ENCODE results near the gene TFEB. TPM values are rescaled to one million over a fixed set of nuclear protein-coding genes. Genes with fewer than 3 reads are reported as not detected.

The TFEB gene
- total RNA-seq, 1 donor from 2014 or later: 35.5 TPM

DNA sequence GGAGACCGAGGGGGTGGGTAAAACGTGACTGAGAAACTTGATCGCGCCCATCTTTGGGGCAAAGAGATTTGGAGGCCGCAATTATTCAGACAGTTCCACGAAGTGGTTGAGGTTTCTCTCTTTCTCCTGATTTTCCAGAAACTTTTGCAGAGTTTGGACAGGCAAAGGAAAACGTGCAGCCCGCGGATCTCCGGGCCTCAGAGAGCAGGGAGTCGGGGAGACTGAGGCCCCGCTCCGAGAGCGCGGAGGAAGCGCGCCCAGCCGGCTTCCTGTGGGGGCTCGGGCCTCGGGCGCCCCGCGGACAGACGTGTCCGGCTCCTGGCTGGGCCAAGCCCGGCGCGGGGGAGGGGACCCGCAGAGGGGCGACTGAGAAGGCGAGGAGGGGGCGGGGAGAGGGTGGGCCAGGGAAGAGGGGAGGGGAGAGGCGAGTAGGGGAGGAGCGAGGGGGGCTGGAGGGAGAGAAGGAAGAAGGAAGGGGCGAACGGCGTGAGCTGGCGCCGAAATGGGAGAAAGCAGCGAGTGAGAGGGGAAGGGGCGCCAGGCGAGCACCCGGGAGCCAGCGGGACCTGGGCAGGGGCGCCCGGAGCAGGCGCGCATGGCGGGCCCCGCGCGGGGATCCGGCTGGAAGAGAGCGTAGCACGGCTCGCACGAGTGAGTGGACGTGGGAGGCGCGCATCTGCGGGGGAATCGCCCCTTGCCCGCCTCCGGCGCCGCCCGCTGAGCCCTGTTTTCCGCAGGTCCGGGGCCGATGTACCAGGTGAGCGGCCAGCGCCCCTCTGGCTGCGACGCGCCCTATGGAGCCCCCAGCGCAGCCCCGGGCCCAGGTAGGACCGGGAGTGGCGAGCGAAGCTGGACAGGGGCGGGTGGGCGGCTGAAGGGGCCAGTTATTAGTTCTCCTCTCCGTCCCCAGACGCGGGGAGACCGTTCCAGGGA is 97.1 kb downstream of the TFEB start, which contains the start of gene MDFI:
Gene MDFI (plus strand): TSS at position 467 of the 933 bp plus-strand sequence. CDS start 282 bp downstream, at position 749.
- intact Hi-C loops (cut with DNase I): no loop called here
- DNase-seq (ENCODE audit: low spot score) (peak; percentile 70), ATAC-seq (peak; percentile 37)

DNA sequence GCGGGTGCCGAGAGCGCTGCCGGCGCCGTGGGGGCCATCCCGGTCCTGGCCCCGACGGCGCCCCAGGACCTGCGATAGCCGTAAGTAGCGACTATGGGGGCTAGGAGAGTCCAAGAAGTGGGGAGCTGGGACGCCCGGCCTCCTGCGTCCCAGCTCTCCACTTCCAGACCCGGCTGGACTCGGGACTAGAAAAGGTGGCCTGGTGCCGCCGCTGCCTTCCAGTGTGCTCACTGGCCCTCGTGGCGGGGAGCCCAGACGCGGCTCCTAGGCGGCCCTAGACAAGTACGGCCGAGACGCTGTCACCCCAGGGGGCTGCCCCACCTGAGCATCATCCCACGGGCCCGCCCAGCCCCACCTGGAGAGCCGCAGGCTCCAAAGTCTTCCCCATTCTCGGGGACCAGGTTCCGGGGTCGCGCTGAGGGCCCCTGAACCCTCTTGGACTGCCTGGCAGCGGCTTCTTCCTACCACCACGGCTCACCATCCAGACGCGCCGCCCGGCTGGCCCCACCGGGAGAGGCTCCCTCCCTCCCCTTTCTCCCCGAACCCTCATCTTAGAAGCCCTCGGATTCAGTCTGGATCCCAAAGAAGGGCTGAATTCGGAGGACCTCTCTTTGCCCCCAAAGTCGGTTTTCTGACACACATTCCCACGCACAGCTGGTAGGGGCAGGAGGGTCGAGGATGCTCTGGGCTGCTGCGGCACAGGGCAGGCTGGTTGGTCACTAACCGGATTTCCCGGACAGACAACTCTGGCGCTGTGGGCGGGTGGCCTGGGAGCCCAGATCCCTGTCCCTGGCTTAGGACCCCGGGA is 98.0 kb downstream of the TFEB start:
- DNase-seq (ENCODE audit: low spot score) (no peak), ATAC-seq (no peak)
- intact Hi-C loops (cut with DNase I): no loop called here

DNA sequence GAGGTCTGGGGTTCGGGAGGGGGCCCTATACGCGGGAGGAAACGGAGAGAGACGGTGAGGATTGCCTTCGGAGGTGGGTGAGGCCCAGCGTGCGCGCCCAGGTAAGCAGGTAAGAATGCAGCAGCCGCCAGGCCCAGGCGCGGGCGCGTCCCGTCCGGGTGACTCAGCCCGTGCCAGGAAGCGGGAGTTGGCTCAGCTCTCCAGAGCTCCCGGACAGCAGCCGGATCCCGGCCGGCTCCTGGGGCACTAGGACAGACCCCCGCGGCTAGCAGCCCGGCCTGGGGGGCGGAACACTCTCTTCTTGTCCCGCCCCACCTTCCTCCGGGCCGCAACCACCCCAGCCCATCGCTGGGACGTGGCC is 98.6 kb downstream of the TFEB start:
- intact Hi-C loops (cut with DNase I): no loop called here
- ATAC-seq: no peak

DNA sequence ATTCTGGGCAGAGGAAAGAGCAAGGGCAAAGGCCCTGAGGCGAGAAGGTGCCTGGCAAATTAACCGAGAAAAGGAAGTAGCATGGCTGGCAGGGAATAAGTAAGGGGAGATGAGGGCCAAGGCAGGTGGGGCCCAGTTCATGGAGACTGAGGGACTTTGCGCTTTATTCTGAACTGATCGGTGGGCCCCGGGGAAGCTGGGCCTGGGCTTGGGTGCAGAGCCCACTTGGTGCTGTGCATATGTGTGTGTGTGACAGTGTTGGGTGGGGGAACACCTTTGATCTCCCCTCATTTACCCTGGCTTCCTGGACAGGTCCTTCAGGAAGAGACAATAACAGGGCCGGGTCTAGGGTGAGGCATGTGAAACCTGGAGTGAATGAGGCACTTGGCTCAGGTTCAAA is 100.0 kb downstream of the TFEB start:
- intact Hi-C loops (cut with DNase I): no loop called here
- DNase-seq (ENCODE audit: low spot score) (no peak), ATAC-seq (no peak)

More for the DNA sequence above, 98.6 kb downstream of the TFEB start:
- no peak for DNase-seq (ENCODE audit: low spot score)

DNA sequence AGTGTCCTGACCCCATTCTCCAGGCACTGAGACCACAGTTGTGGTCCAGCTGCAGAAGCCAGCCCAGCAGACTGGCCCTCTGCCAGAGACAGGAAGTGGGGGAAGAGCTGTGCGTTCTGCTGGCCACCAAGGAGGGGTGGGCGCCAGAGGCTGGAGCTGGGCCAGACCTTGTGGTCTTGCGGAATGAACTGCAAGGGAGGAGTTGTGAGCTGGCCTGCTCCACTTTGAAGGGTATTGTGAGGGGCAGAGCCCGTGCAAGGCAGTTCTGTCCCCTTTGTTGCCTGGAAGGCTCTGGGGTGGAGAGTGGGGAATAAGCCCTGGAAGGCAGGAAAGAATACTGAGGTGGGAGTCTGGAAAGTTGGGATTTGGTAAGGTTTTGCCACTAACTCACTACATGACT is 100.8 kb downstream of the TFEB start:
- DNase-seq (ENCODE audit: low spot score): no peak
- no peak for ATAC-seq
- intact Hi-C loops (cut with DNase I): no loop called here

Other genes starting within 250 kb of the TFEB start
- 39.2 TPM for gene FOXP4, start 189.2 kb downstream of the TFEB start, total RNA-seq
- 15.2 TPM for gene MDFI, start 97.1 kb downstream of the TFEB start, total RNA-seq
- 0.27 TPM for gene PGC, start 11.8 kb upstream of the TFEB start, total RNA-seq
- 6.5 TPM for gene FRS3, start 44.3 kb upstream of the TFEB start, total RNA-seq
- gene PRICKLE4, start 45.2 kb upstream of the TFEB start, total RNA-seq: 9.0 TPM
- 97.3 TPM for gene TOMM6, start 52.1 kb upstream of the TFEB start, total RNA-seq
- gene USP49, start 159.8 kb upstream of the TFEB start, total RNA-seq: 6.4 TPM
- gene MED20, start 185.5 kb upstream of the TFEB start, total RNA-seq: 14.6 TPM
- gene BYSL, start 185.9 kb upstream of the TFEB start, total RNA-seq: 16.0 TPM
- 62.9 TPM for gene CCND3, start 206.2 kb upstream of the TFEB start, total RNA-seq